B cell (primary cell): ENCODE results near the gene PTPRS. TPM values are rescaled to one million over a fixed set of nuclear protein-coding genes. Genes with fewer than 3 reads are reported as not detected.

Experiments
- ATAC-seq: fragments of 200-7000 bp; cut with Tn5 transposase; one replicate; pipeline ENCODE4 v1.10.0; 2021; ENCODE audit warnings: low read depth, mild to moderate bottlenecking, moderate number of reproducible peaks, moderate library complexity
- CTCF ChIA-PET: fragments of 350-600 bp; sonication (Branson Sonifier 250); formaldehyde crosslinking; loops from one replicate; lab custom pipeline; 2021; ENCODE audit warnings: antibody characterized with exemption, inconsistent platforms; lab: Charles Lee
- POLR2A ChIA-PET: fragments of 350-600 bp; sonication (Branson Sonifier 250); formaldehyde crosslinking; loops from one replicate; lab custom pipeline; 2021; ENCODE audit warnings: antibody characterized with exemption; lab: Charles Lee
- DNase-seq: peaks from one replicate; pipeline ENCODE4 v3.0.0; 2013
- H2AFZ ChIP-seq: 2 replicates; pipeline ENCODE4 v1.6.1; 2012; ENCODE audit warnings: mild to moderate bottlenecking, low read depth, low read length; ENCODE audit not compliant: insufficient read depth, poor library complexity, severe bottlenecking
- H3K27ac ChIP-seq, 2 donors: 1 replicate in 1 of 2; 2 replicates in 1 of 2; pipeline ENCODE4 v1.5.1; 2012 to 2013; ENCODE audit warnings: low read length in 2 of 2, mild to moderate bottlenecking in 2 of 2, moderate library complexity in 1 of 2
- H3K27me3 ChIP-seq, 4 experiments: fragments of 200-600 bp in 1 of 4; sonication (generic) in 1 of 4; replicated peaks in 1 of 4; 1 replicate in 2 of 4; 2 replicates in 2 of 4; pipeline versions ENCODE4 v1.6.1 to v1.7.0; 2013 to 2016; ENCODE audit warnings: low read length in 3 of 4, mild to moderate bottlenecking in 2 of 4, mixed read lengths in 1 of 4, moderate library complexity in 1 of 4; ENCODE audit not compliant: insufficient read depth in 4 of 4, control insufficient read depth in 3 of 4; ENCODE audit errors: control extremely low read depth in 1 of 4
- H3K36me3 ChIP-seq, 2 experiments: replicated peaks in 1 of 2; 1 replicate in 1 of 2; 2 replicates in 1 of 2; pipeline versions ENCODE4 v1.6.1 to v1.7.1; 2013; ENCODE audit warnings: low read length in 1 of 2; ENCODE audit not compliant: insufficient read depth in 2 of 2, control insufficient read depth in 1 of 2; ENCODE audit errors: control extremely low read depth in 1 of 2, extremely low read depth in 1 of 2
- H3K4me1 ChIP-seq, 2 donors: fragments of 200-600 bp in 1 of 2; sonication (generic) in 1 of 2; 1 replicate in 1 of 2; 2 replicates in 1 of 2; pipeline versions ENCODE4 v1.5.1 to v1.6.1; 2013 to 2017; ENCODE audit warnings: low read length in 2 of 2; ENCODE audit not compliant: control insufficient read depth in 2 of 2, insufficient read depth in 2 of 2
- H3K4me2 ChIP-seq: replicated peaks from 2 replicates; pipeline ENCODE3; 2012; ENCODE audit warnings: mild to moderate bottlenecking, low read depth, low read length; ENCODE audit not compliant: poor library complexity, severe bottlenecking
- H3K4me3 ChIP-seq, 5 experiments: fragments of 200-600 bp in 1 of 5; sonication (generic) in 1 of 5; 1 replicate in 3 of 5; 2 replicates in 2 of 5; pipeline versions ENCODE4 v1.5.1 to v1.7.0; 2011 to 2016; ENCODE audit warnings: low read length in 4 of 5, mild to moderate bottlenecking in 4 of 5, low read depth in 2 of 5, control low read depth in 1 of 5, moderate library complexity in 1 of 5; ENCODE audit not compliant: insufficient read depth in 1 of 5; ENCODE audit errors: control extremely low read depth in 1 of 5, extremely low read depth in 1 of 5
- H3K79me2 ChIP-seq: fragments of 200-600 bp; sonication (generic); one replicate; pipeline ENCODE4 v1.6.0; 2016; ENCODE audit warnings: low read length; ENCODE audit not compliant: control insufficient read depth, insufficient read depth
- H3K9ac ChIP-seq: fragments of 200-600 bp; sonication (generic); 2 replicates; pipeline ENCODE4 v1.6.1; 2017; ENCODE audit warnings: mild to moderate bottlenecking, low read length, moderate library complexity
- H3K9me3 ChIP-seq, 3 donors: one replicate each; pipeline versions ENCODE4 v1.6.1 to v1.7.1; 2013; ENCODE audit warnings: low read length in 2 of 3; ENCODE audit not compliant: control insufficient read depth in 2 of 3, insufficient read depth in 1 of 3; ENCODE audit errors: control extremely low read depth in 1 of 3
- H4K20me1 ChIP-seq: 2 replicates; pipeline ENCODE4 v1.6.0; 2012; ENCODE audit warnings: mild to moderate bottlenecking, low read length; ENCODE audit not compliant: insufficient read depth, control insufficient read depth, poor library complexity, severe bottlenecking
- H3K27ac Mint-ChIP-seq: one replicate; pipeline ENCODE4 v1.8.0; 2021; ENCODE audit warnings: mixed read lengths
- H3K27me3 Mint-ChIP-seq: one replicate; pipeline ENCODE4 v1.8.0; 2021; ENCODE audit warnings: mixed read lengths
- H3K4me1 Mint-ChIP-seq: one replicate; pipeline ENCODE4 v1.8.0; 2021; ENCODE audit warnings: mixed read lengths
- H3K4me3 Mint-ChIP-seq: one replicate; pipeline ENCODE4 v1.8.0; 2021; ENCODE audit warnings: mixed read lengths
- H3K9me3 Mint-ChIP-seq: one replicate; pipeline ENCODE4 v1.8.0; 2022; ENCODE audit warnings: mixed read lengths; ENCODE audit not compliant: insufficient read depth
- CTCF ChIP-seq: fragments of 200-600 bp; IDR thresholded peaks from one replicate; pipeline ENCODE4 v1.8.0; 2022; ENCODE audit warnings: antibody characterized with exemption, mild to moderate bottlenecking
- EZH2 ChIP-seq: IDR thresholded peaks from 2 replicates; pipeline ENCODE4 v1.6.1; 2012; ENCODE audit warnings: borderline replicate concordance, low read depth, mild to moderate bottlenecking, moderate library complexity, low read length; ENCODE audit not compliant: insufficient read depth, poor library complexity, severe bottlenecking
- WGBS: methylation state at CpG from one replicate; pipeline ENCODE4 v1.1.5; 2013; ENCODE audit warnings: missing lambda C conversion rate; ENCODE audit not compliant: insufficient coverage; 5-methylcytosine and 5-hydroxymethylcytosine counted together
- intact Hi-C: fragments of 100-400 bp; cut with micrococcal nuclease; formaldehyde crosslinking; loops from one replicate; pipeline ENCODE4 v1.10.0; 2022
- polyA plus RNA-seq: library from polyadenylated mRNA; depleted of rRNA; stranded (reverse); fragments of >200 nt; gene quantifications from 2 replicates; pipeline ENCODE4 v1.2.3, GENCODE V29; 2012
- total RNA-seq, 2 donors: library from RNA; stranded (reverse); fragments of 120-200 nt in 1 of 2; gene quantifications; 1 replicate in 1 of 2; 2 replicates in 1 of 2; pipeline versions ENCODE4 v1.2.3 to v1.2.4, GENCODE V29; 2013 to 2022

Gene PTPRS
- total and polyA plus RNA-seq, 2 donors (not counting 1 experiment from before 2014, with no cell fraction given) = 6.5 to 10.0 TPM

- CTCF ChIA-PET = no interaction called here
- H3K9me3 ChIP-seq = peaks cover 0 to 13% (median 0%) of the 10 kb centered on the region in 3 donors
- 75% methylated on average over 8 of the region's 8 CpGs for WGBS
- peaks cover 35 to 43% of the 10 kb centered on the region in 2 donors for H3K4me1 ChIP-seq
- Mint-ChIP-seq H3K27ac (no peak overlapping the region), H3K4me3 (peak overlapping the region; percentile 78), H3K9me3 (no peaks in the 10 kb centered on the region), H3K4me1 (peaks cover 36% of the 10 kb centered on the region), H3K27me3 (peaks cover 22% of the 10 kb centered on the region)
- no peaks in the 10 kb centered on the region for H4K20me1 ChIP-seq
- H2AFZ ChIP-seq = no peak overlapping the region
- H3K27ac ChIP-seq = no peak overlapping the region
- no peak for TF ChIP-seq EZH2
- TF ChIP-seq CTCF = no peak
- H3K4me2 ChIP-seq = peak overlapping the region; percentile 97
- peaks cover 0 to 28% (median 1%) of the 10 kb centered on the region in 4 experiments for H3K27me3 ChIP-seq
- DNase-seq = no peak
- H3K4me3 ChIP-seq = peak overlapping the region in 1 of 5 experiments; percentile 63
- peak overlapping the region; percentile 69 for H3K9ac ChIP-seq
- H3K36me3 ChIP-seq = no peaks in the 10 kb centered on the region
- POLR2A ChIA-PET = interaction anchor here (0.5 to 0.6 kb wide), 2 partner anchors 26 to 374 kb away, joined by 4 to 5 read pairs; no protein-coding TSS in a partner anchor
- intact Hi-C loops = loop anchor here (2.0 kb wide), 1 partner anchor 21 kb away; no protein-coding TSS in a partner anchor
- no peaks in the 10 kb centered on the region for H3K79me2 ChIP-seq
- no peak for ATAC-seq
These were observed 48.9 kb downstream of the PTPRS start for GRCh38 chr19:5291588-5292193.

Other genes with a start within 250 kb of the PTPRS start
- not detected in 2 replicates for gene ZNRF4, start 114.6 kb upstream of the PTPRS start, total RNA-seq
- not detected in 2 replicates for gene ZNRF4, start 114.6 kb upstream of the PTPRS start, polyA plus RNA-seq
- 0.42 and 1.00 TPM in 2 replicates for gene TINCR, start 227.1 kb upstream of the PTPRS start, total RNA-seq
- gene TINCR, start 227.1 kb upstream of the PTPRS start, polyA plus RNA-seq = 0.37 and 0.54 TPM in 2 replicates